Osteoblast (primary cell): ENCODE results near the gene PTMS. TPM values are rescaled to one million over a fixed set of nuclear protein-coding genes. Genes with fewer than 3 reads are reported as not detected.

ENCODE experiments used
- DNase-seq: peaks from one replicate; pipeline ENCODE4 v3.0.0; 2011; ENCODE audit warnings: low spot score, mixed read lengths; ENCODE audit not compliant: insufficient read length; ENCODE audit errors: missing footprints
- H2AFZ ChIP-seq: 2 replicates; pipeline ENCODE4 v1.6.0; 2011; ENCODE audit warnings: mild to moderate bottlenecking, low read length
- H3K27ac ChIP-seq: 2 replicates; pipeline ENCODE4 v1.5.1; 2011; ENCODE audit warnings: mild to moderate bottlenecking, low read depth, low read length, moderate library complexity
- H3K27me3 ChIP-seq: 2 replicates; pipeline ENCODE4 v1.6.0; 2012; ENCODE audit warnings: mild to moderate bottlenecking, control low read depth, inconsistent platforms, low read length, moderate library complexity; ENCODE audit not compliant: insufficient read depth
- H3K36me3 ChIP-seq: 2 replicates; pipeline ENCODE4 v1.5.1; 2011; ENCODE audit warnings: mild to moderate bottlenecking, low read length, control low read depth, moderate library complexity; ENCODE audit not compliant: insufficient read depth
- H3K4me1 ChIP-seq: 2 replicates; pipeline ENCODE4 v1.5.1; 2011; ENCODE audit warnings: mild to moderate bottlenecking, low read length, control low read depth, moderate library complexity; ENCODE audit not compliant: insufficient read depth
- H3K4me2 ChIP-seq: 2 replicates; pipeline ENCODE4 v1.6.0; 2011; ENCODE audit warnings: mild to moderate bottlenecking, low read length; ENCODE audit not compliant: insufficient read depth
- H3K4me3 ChIP-seq: fragments of 200-600 bp; sonication (generic); 3 replicates; pipeline ENCODE4 v1.5.1; 2012; ENCODE audit warnings: mild to moderate bottlenecking, low read length, inconsistent platforms; ENCODE audit not compliant: insufficient read depth
- H3K79me2 ChIP-seq: 2 replicates; pipeline ENCODE4 v1.6.0; 2012; ENCODE audit warnings: mild to moderate bottlenecking, low read length, control low read depth, inconsistent platforms; ENCODE audit not compliant: insufficient read depth
- H3K9me3 ChIP-seq: 2 replicates; pipeline ENCODE4 v1.5.1; 2011; ENCODE audit warnings: low read depth, low read length, control low read depth
- H4K20me1 ChIP-seq: 2 replicates; pipeline ENCODE4 v1.6.0; 2012; ENCODE audit warnings: mild to moderate bottlenecking, low read length, control low read depth; ENCODE audit not compliant: insufficient read depth
- CTCF ChIP-seq: IDR thresholded peaks from 2 replicates; pipeline ENCODE4 v1.5.1; 2011; ENCODE audit warnings: mild to moderate bottlenecking, low read depth, low read length, moderate library complexity; ENCODE audit errors: extremely low read depth
- total RNA-seq: library from RNA; depleted of rRNA; stranded (reverse); fragments of >200 nt; gene quantifications from 2 replicates; pipeline ENCODE4 v1.2.3, GENCODE V29; 2012

PTMS gene
- total RNA-seq, 1 donor: 72.7 TPM

- H3K4me1 ChIP-seq: peaks cover 22% of the 10 kb centered on the region
- H3K36me3 ChIP-seq: peaks cover 15% of the 10 kb centered on the region
- no peak overlapping the region for H3K27ac ChIP-seq
- no peak overlapping the region for H3K4me2 ChIP-seq
- H4K20me1 ChIP-seq: peaks cover 32% of the 10 kb centered on the region
- no peaks in the 10 kb centered on the region for H3K9me3 ChIP-seq
- H3K79me2 ChIP-seq: peaks cover 29% of the 10 kb centered on the region
- no peak for TF ChIP-seq CTCF
- H3K27me3 ChIP-seq: no peaks in the 10 kb centered on the region
- DNase-seq: peak; percentile 78
- no peak overlapping the region for H3K4me3 ChIP-seq
- no peak overlapping the region for H2AFZ ChIP-seq
Measured at GRCh38 chr12:6769666-6770065, 3.5 kb downstream of the PTMS start.

GRCh38 chr12:6770094-6770493 lies 3.9 kb downstream of the PTMS start:
- H4K20me1 ChIP-seq: peaks cover 32% of the 10 kb centered on the region
- peaks cover 29% of the 10 kb centered on the region for H3K79me2 ChIP-seq
- no peaks in the 10 kb centered on the region for H3K27me3 ChIP-seq
- H3K36me3 ChIP-seq: peaks cover 15% of the 10 kb centered on the region
- H3K4me2 ChIP-seq: no peak overlapping the region
- H3K9me3 ChIP-seq: no peaks in the 10 kb centered on the region
- peak; percentile 87 for DNase-seq
- TF ChIP-seq CTCF: no peak
- H2AFZ ChIP-seq: no peak overlapping the region
- peaks cover 18% of the 10 kb centered on the region for H3K4me1 ChIP-seq
- no peak overlapping the region for H3K27ac ChIP-seq
- no peak overlapping the region for H3K4me3 ChIP-seq

- H3K4me3 ChIP-seq: no peak overlapping the region
- no peaks in the 10 kb centered on the region for H3K9me3 ChIP-seq
- H3K4me1 ChIP-seq: peaks cover 13% of the 10 kb centered on the region
- no peak overlapping the region for H3K4me2 ChIP-seq
- peak; percentile 75 for DNase-seq
- no peak overlapping the region for H2AFZ ChIP-seq
- no peaks in the 10 kb centered on the region for H3K27me3 ChIP-seq
- no peak for TF ChIP-seq CTCF
- H4K20me1 ChIP-seq: peaks cover 32% of the 10 kb centered on the region
- H3K27ac ChIP-seq: no peak overlapping the region
- H3K36me3 ChIP-seq: peaks cover 15% of the 10 kb centered on the region
- H3K79me2 ChIP-seq: peaks cover 29% of the 10 kb centered on the region
Measured at GRCh38 chr12:6770600-6770999, 4.4 kb downstream of the PTMS start.

GRCh38 chr12:6771091-6771495 lies 4.9 kb downstream of the PTMS start:
- peaks cover 29% of the 10 kb centered on the region for H3K79me2 ChIP-seq
- H3K4me3 ChIP-seq: no peak overlapping the region
- peaks cover 13% of the 10 kb centered on the region for H3K4me1 ChIP-seq
- no peaks in the 10 kb centered on the region for H3K9me3 ChIP-seq
- no peak overlapping the region for H3K27ac ChIP-seq
- TF ChIP-seq CTCF: no peak
- no peak overlapping the region for H3K4me2 ChIP-seq
- no peak overlapping the region for H2AFZ ChIP-seq
- peak; percentile 90 for DNase-seq
- peaks cover 15% of the 10 kb centered on the region for H3K36me3 ChIP-seq
- peaks cover 32% of the 10 kb centered on the region for H4K20me1 ChIP-seq
- H3K27me3 ChIP-seq: no peaks in the 10 kb centered on the region
